Neutrophil (primary cell): ENCODE data around the gene ITFG2.

Experiments
- H3K27ac ChIP-seq: fragments of 200-600 bp; sonication (generic); 2 replicates; pipeline ENCODE4 v1.5.1; 2016; ENCODE audit warnings: mild to moderate bottlenecking, moderate library complexity
- H3K27me3 ChIP-seq: fragments of 200-600 bp; sonication (generic); 2 replicates; pipeline ENCODE4 v1.6.0; 2016; ENCODE audit warnings: mild to moderate bottlenecking
- H3K36me3 ChIP-seq: fragments of 200-600 bp; sonication (generic); 2 replicates; pipeline ENCODE4 v1.5.1; 2017
- H3K4me1 ChIP-seq, 2 experiments: fragments of 200-600 bp in 1 of 2; sonication (generic) in 1 of 2; 1 replicate in 1 of 2; 2 replicates in 1 of 2; pipeline versions ENCODE4 v1.5.1 to v1.6.1; 2013 to 2016; ENCODE audit warnings: low read depth in 1 of 2, low read length in 1 of 2, mild to moderate bottlenecking in 1 of 2, moderate library complexity in 1 of 2; ENCODE audit not compliant: control insufficient read depth in 1 of 2, insufficient read depth in 1 of 2
- H3K4me3 ChIP-seq, 2 experiments: fragments of 200-600 bp in 1 of 2; sonication (generic) in 1 of 2; 1 replicate in 1 of 2; 2 replicates in 1 of 2; pipeline ENCODE4 v1.5.1; 2013 to 2016; ENCODE audit warnings: low read depth in 1 of 2, low read length in 1 of 2, mild to moderate bottlenecking in 1 of 2, moderate library complexity in 1 of 2
- H3K9me3 ChIP-seq: fragments of 200-600 bp; sonication (generic); 2 replicates; pipeline ENCODE4 v1.5.1; 2016
- TF ChIP-seq, protein P1 (sequence below): fragments of 200-600 bp; sonication (generic); IDR thresholded peaks from 2 replicates; pipeline ENCODE4 v1.5.1; 2016; ENCODE audit warnings: antibody characterized with exemption

Gene ITFG2

DNA sequence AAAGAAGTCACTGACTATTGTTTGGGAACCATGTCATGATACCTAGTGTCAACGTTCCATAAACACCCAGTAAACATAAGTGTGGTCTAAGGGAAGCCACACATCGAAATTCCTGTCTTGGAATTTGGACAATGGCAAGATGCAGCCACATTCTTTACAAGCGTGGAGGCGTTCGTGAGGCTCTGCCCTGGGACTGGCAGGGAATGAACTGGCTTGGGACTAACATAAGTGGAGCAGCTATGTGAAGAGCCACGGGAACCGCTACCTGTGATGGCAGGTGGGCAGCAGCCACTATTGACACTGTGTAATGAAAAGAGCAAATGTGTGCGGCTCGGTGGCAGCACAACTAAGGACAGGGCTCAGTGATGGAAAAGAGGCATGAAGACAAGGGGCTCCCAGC, 32.3 kb downstream of the ITFG2 start:
- no peaks in the 10 kb centered on the region for H3K9me3 ChIP-seq
- H3K36me3 ChIP-seq: no peaks in the 10 kb centered on the region
- H3K27me3 ChIP-seq: no peaks in the 10 kb centered on the region
- H3K4me3 ChIP-seq: no peak overlapping the region
- H3K27ac ChIP-seq: no peak overlapping the region
- H3K4me1 ChIP-seq: no peaks in the 10 kb centered on the region
- TF ChIP-seq, protein P1, sequence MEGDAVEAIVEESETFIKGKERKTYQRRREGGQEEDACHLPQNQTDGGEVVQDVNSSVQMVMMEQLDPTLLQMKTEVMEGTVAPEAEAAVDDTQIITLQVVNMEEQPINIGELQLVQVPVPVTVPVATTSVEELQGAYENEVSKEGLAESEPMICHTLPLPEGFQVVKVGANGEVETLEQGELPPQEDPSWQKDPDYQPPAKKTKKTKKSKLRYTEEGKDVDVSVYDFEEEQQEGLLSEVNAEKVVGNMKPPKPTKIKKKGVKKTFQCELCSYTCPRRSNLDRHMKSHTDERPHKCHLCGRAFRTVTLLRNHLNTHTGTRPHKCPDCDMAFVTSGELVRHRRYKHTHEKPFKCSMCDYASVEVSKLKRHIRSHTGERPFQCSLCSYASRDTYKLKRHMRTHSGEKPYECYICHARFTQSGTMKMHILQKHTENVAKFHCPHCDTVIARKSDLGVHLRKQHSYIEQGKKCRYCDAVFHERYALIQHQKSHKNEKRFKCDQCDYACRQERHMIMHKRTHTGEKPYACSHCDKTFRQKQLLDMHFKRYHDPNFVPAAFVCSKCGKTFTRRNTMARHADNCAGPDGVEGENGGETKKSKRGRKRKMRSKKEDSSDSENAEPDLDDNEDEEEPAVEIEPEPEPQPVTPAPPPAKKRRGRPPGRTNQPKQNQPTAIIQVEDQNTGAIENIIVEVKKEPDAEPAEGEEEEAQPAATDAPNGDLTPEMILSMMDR: no peak

DNA sequence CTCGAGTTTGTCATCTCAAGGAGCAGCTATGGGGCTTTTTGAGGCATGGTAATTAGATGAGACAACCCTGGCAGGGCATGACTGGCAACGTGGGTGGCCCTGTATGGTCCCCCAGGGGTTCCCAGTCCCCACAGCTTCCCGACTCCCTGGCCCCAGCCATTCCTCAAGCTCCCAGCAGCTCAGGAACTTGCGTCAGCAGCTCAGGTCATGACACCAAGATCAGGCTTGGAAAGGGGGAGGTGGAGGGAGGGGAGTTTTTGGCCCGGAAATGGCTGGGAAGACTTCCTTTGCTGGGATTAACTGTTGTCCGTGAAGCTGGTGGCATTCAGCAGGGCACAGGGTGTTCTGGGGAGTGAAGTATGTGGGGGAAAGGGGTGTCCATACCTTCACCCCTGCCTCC, 32.8 kb downstream of the ITFG2 start:
- H3K27ac ChIP-seq: no peak overlapping the region
- no peaks in the 10 kb centered on the region for H3K27me3 ChIP-seq
- H3K9me3 ChIP-seq: no peaks in the 10 kb centered on the region
- TF ChIP-seq, protein P1: no peak
- H3K4me3 ChIP-seq: no peak overlapping the region
- no peaks in the 10 kb centered on the region for H3K36me3 ChIP-seq
- H3K4me1 ChIP-seq: no peaks in the 10 kb centered on the region

DNA sequence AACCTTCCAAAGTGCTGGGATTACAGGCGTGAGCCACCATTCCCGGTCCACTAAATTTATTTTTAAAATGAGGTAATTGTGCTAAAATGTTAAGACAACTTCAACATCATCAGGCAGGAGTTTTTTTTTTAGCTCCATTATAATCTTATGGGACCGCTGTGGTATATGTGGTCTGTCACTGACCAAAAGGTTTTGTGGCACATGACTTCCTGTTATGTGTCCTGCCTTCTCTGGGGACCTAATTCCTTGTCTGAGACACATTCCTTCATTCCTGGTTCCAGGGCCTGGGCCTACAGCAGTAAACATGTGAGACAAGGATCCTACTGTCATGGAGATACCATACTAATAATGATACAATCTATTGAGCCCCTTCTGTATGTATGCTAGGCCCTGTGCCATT, 39.5 kb downstream of the ITFG2 start:
- TF ChIP-seq, protein P1: no peak
- Histone ChIP-seq H3K27ac (no peak overlapping the region), H3K9me3 (no peaks in the 10 kb centered on the region), H3K36me3 (peaks cover 2% of the 10 kb centered on the region), H3K4me3 (no peak overlapping the region), H3K27me3 (no peaks in the 10 kb centered on the region), H3K4me1 (no peaks in the 10 kb centered on the region)

DNA sequence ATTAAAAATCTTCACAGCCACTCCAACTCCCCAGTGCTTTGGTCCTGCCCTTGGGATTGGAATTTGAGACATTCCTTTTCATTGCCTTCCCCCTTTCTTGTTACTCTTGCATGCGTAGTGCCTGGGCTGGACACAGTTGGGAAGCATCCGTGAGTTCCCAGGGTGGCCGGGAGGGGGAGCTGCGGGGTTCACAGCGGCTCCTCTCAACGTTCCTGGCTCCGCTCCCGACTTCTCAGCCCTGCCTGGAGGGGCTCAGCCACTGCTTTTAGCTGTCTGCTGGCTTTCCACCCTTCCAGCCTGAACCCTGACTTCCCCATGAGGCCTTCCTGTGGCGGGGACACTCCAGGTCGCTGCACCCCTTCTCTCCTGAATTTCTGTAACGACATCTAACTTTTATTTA, 41.2 kb downstream of the ITFG2 start:
- H3K36me3 ChIP-seq: peaks cover 19% of the 10 kb centered on the region
- no peaks in the 10 kb centered on the region for H3K27me3 ChIP-seq
- no peak overlapping the region for H3K4me3 ChIP-seq
- H3K4me1 ChIP-seq: no peaks in the 10 kb centered on the region
- H3K9me3 ChIP-seq: no peaks in the 10 kb centered on the region
- no peak overlapping the region for H3K27ac ChIP-seq
- TF ChIP-seq, protein P1: peak; percentile 59

DNA sequence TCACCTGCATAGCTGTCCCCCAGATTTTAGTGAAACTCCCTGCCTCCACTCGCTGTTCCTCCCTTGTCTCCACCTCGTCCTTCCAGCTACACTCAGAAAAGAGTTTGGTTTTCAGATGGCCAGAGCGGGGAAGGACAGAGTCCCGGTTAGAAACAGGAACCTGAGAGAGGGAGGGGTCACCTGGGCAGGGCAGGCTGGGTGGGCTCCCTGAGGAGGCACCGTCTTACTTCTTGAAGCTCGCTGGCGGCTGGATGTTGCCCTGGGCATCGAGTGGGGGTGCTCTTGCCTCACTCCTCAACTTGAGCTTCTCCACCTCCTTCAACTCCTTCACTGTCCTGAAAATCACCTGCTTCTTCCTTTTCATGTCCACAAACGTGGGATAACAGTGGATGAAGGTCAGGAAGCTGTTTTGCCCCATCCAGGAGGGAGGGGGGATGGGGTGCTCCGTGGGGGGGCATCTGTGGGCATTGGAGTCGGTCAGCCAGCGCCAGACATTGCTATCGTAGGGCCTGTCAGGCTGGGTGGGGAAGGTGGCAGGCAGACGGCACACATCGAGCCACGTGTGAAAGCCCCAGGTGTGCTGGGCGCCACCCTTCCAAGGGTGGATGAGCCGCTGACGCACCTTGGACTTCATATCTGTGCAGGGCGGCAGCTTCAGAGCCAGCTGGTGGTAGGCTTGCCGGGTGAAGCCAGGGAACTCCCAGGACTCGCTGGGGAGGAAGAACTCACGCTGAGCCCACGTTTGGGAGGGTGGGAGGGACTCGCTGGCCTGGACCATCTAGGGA, 42.4 kb downstream of the ITFG2 start:
- no peaks in the 10 kb centered on the region for H3K27me3 ChIP-seq
- H3K9me3 ChIP-seq: no peaks in the 10 kb centered on the region
- H3K27ac ChIP-seq: no peak overlapping the region
- H3K4me1 ChIP-seq: no peaks in the 10 kb centered on the region
- peaks cover 31% of the 10 kb centered on the region for H3K36me3 ChIP-seq
- TF ChIP-seq, protein P1: no peak
- H3K4me3 ChIP-seq: no peak overlapping the region
